ENCODE results near the gene TRPM2. TPM values are rescaled to one million over a fixed set of nuclear protein-coding genes. Genes with fewer than 3 reads are reported as not detected.

TRPM2 gene
- total RNA-seq, 1 donor from 2014 or later, result 1.2 TPM

DNA sequence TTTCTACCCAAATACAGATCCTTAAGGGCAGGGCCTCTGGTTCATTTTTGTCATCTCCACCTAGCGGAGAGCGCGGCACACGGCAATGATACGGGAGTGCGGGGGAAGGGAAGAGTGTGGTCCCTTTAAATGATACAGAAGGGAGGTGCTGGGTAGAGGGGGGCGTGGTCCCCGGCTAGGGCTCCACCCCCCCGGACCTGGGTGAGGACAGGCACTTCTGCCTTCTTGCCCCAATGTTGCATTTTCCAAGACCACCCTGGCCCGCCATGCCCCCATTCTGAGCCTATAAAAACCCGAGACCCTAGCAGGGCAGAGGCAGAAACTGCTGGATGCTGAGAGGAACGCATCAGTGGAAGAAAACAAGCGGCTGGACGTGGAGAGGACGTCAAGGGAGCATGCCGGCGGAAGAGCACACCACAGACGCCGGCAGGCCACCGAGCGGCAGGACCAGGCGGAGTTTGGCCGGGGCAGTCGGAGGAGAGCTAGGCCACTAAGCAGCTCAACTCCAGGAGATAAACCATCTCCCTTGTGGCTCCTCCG lies 131.9 kb downstream of the TRPM2 start:
- no peak for DNase-seq

- DNase-seq, result no peak
Observed at GRCh38 chr21:44485796-44486195, 132.4 kb downstream of the TRPM2 start.

DNA sequence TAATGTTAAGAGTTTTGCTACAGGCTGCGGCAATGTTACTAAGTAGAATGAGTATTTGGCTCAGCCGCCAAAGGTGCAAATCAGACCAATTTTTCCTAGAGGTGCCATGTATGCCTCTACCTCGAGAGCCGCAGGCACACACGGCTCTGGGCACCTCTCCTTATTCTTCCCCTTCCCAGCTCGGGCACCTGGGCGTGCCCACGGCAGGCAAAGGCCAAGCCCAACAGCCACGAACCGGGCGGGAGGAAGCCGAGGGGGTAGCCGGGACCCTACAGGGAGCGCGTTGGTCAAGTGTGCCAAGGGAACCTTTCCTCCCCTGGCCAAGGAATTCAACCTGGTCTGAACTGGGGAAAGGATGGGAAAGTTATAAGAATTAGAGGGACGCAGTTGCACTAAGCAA lies 132.9 kb downstream of the TRPM2 start:
- no peak for DNase-seq

DNA sequence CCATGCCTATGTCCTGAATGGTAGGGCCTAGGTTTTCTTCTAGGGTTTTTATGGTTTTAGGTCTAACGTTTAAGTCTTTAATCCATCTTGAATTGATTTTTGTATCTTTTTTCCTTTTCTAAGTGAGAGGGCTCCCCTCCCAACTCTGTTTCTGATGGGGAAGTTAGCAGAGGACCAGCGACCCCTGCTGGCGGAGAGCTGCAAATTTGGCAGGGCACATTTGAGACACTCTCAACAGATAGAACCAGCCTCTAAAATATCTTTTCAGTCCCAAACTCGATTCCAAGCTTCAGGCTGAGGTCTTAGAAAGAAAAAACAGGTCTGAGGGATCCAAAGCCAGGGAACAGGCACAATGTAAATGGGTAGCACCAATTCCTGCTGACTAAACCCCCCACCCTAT lies 134.4 kb downstream of the TRPM2 start:
- DNase-seq, result no peak

GRCh38 chr21:44489962-44490361 lies 136.5 kb downstream of the TRPM2 start:
- no peak for DNase-seq

GRCh38 chr21:44490405-44490804 lies 137.0 kb downstream of the TRPM2 start:
- DNase-seq, result no peak

GRCh38 chr21:44490816-44491215 lies 137.4 kb downstream of the TRPM2 start:
- no peak for DNase-seq

Small RNA genes lying within 50 kb of the gene (small RNA-seq; reads per million reads assigned to genes)
- not detected for gene RF00285

Other genes with a start within 250 kb of the TRPM2 start
- 16.5 TPM for gene PWP2, start 246.2 kb upstream of the TRPM2 start, total RNA-seq
- 31.0 TPM for gene GATD3, start 219.9 kb upstream of the TRPM2 start, total RNA-seq
- 0.31 TPM for gene ICOSLG, start 112.7 kb upstream of the TRPM2 start, total RNA-seq
- not detected for gene DNMT3L, start 91.7 kb upstream of the TRPM2 start, total RNA-seq
- not detected for gene AIRE, start 67.7 kb upstream of the TRPM2 start, total RNA-seq
- gene PFKL, start 53.6 kb upstream of the TRPM2 start, total RNA-seq, result 107 TPM
- gene CFAP410, start 14.2 kb upstream of the TRPM2 start, total RNA-seq, result 5.0 TPM
- gene LRRC3, start 101.9 kb downstream of the TRPM2 start, total RNA-seq, result 4.8 TPM
- not detected for gene KRTAP10-1, start 186.6 kb downstream of the TRPM2 start, total RNA-seq
- not detected for gene KRTAP10-2, start 197.9 kb downstream of the TRPM2 start, total RNA-seq
- not detected for gene KRTAP10-3, start 205.2 kb downstream of the TRPM2 start, total RNA-seq
- not detected for gene KRTAP10-4, start 220.1 kb downstream of the TRPM2 start, total RNA-seq
- not detected for gene KRTAP10-5, start 227.0 kb downstream of the TRPM2 start, total RNA-seq
- not detected for gene KRTAP10-6, start 238.9 kb downstream of the TRPM2 start, total RNA-seq
- gene KRTAP10-7, start 247.0 kb downstream of the TRPM2 start, total RNA-seq, result not detected